ENCODE measurements around the gene SERPINA12. TPM values are rescaled to one million over a fixed set of nuclear protein-coding genes. Genes with fewer than 3 reads are reported as not detected.
"Not testable (repeated sequence)": the region's sequence is repeated elsewhere in the genome, so short reads cannot be mapped to it uniquely, and the experiment has no call there.

The SERPINA12 gene
- total RNA-seq, 1 donor from 2014 or later, result not detected

- TF ChIP-seq CTCF (IDR thresholded peaks at IDR 0.05; ENCODE audit: unreplicated experiment), result no peak
- H3K27me3 Mint-ChIP-seq (ENCODE audit: low read depth), result peaks cover 41% of the 10 kb centered on the region
- peaks cover 7% of the 10 kb centered on the region for H3K9me3 Mint-ChIP-seq
- H3K4me1 Mint-ChIP-seq, result no peaks in the 10 kb centered on the region
- no peak for DNase-seq (ENCODE audit: low spot score in 2 of 2, unreplicated experiment in 2 of 2)
- H3K36me3 Mint-ChIP-seq, result no peaks in the 10 kb centered on the region
- H3K27ac Mint-ChIP-seq, result no peak overlapping the region
- H3K4me3 Mint-ChIP-seq, result no peak overlapping the region
These were observed 5.1 kb upstream of the SERPINA12 start for GRCh38 chr14:94514351-94514750.

GRCh38 chr14:94510481-94510880 is 1.2 kb upstream of the SERPINA12 start:
- H3K27ac Mint-ChIP-seq; H3K4me1 Mint-ChIP-seq; DNase-seq (ENCODE audit: low spot score in 2 of 2, unreplicated experiment in 2 of 2); H3K4me3 Mint-ChIP-seq; H3K9me3 Mint-ChIP-seq; H3K36me3 Mint-ChIP-seq: not testable (repeated sequence)
- peaks cover 42% of the 10 kb centered on the region for H3K27me3 Mint-ChIP-seq (ENCODE audit: low read depth)

- H3K9me3 Mint-ChIP-seq, result no peaks in the 10 kb centered on the region
- no peaks in the 10 kb centered on the region for H3K4me1 Mint-ChIP-seq
- no peak overlapping the region for H3K4me3 Mint-ChIP-seq
- no peak for TF ChIP-seq CTCF (IDR thresholded peaks at IDR 0.05; ENCODE audit: unreplicated experiment)
- H3K27ac Mint-ChIP-seq, result no peak overlapping the region
- H3K27me3 Mint-ChIP-seq (ENCODE audit: low read depth), result peaks cover 51% of the 10 kb centered on the region
- no peak for DNase-seq (ENCODE audit: low spot score in 2 of 2, unreplicated experiment in 2 of 2)
- no peaks in the 10 kb centered on the region for H3K36me3 Mint-ChIP-seq
These were observed 3.6 kb downstream of the SERPINA12 start for GRCh38 chr14:94505641-94506040.

- no peak for DNase-seq (ENCODE audit: low spot score in 2 of 2, unreplicated experiment in 2 of 2)
- no peaks in the 10 kb centered on the region for H3K9me3 Mint-ChIP-seq
- no peaks in the 10 kb centered on the region for H3K36me3 Mint-ChIP-seq
- no peak overlapping the region for H3K4me3 Mint-ChIP-seq
- H3K27ac Mint-ChIP-seq, result no peak overlapping the region
- no peaks in the 10 kb centered on the region for H3K4me1 Mint-ChIP-seq
- H3K27me3 Mint-ChIP-seq (ENCODE audit: low read depth), result peaks cover 49% of the 10 kb centered on the region
- TF ChIP-seq CTCF (IDR thresholded peaks at IDR 0.05; ENCODE audit: unreplicated experiment), result no peak
These were observed 4.1 kb downstream of the SERPINA12 start for GRCh38 chr14:94505206-94505605.

- Mint-ChIP-seq H3K4me1 (no peaks in the 10 kb centered on the region), H3K9me3 (no peaks in the 10 kb centered on the region), H3K36me3 (no peaks in the 10 kb centered on the region), H3K4me3 (no peak overlapping the region), H3K27ac (no peak overlapping the region), H3K27me3 (ENCODE audit: low read depth) (peaks cover 59% of the 10 kb centered on the region)
- DNase-seq (ENCODE audit: low spot score in 2 of 2, unreplicated experiment in 2 of 2), result no peak
- TF ChIP-seq CTCF (IDR thresholded peaks at IDR 0.05; ENCODE audit: unreplicated experiment), result no peak
These were observed 7.4 kb downstream of the SERPINA12 start for GRCh38 chr14:94501588-94502516.

- Mint-ChIP-seq H3K4me3 (no peak overlapping the region), H3K27ac (no peak overlapping the region), H3K4me1 (no peaks in the 10 kb centered on the region), H3K36me3 (no peaks in the 10 kb centered on the region), H3K9me3 (no peaks in the 10 kb centered on the region), H3K27me3 (ENCODE audit: low read depth) (peaks cover 61% of the 10 kb centered on the region)
- no peak for TF ChIP-seq CTCF (IDR thresholded peaks at IDR 0.05; ENCODE audit: unreplicated experiment)
- no peak for DNase-seq (ENCODE audit: low spot score in 2 of 2, unreplicated experiment in 2 of 2)
These were observed 9.0 kb downstream of the SERPINA12 start for GRCh38 chr14:94500264-94500663.
